K562 (cell line): ENCODE measurements around the gene DAW1. TPM values are rescaled to one million over a fixed set of nuclear protein-coding genes. Genes with fewer than 3 reads are reported as not detected.

Experiments
- ATAC-seq: fragments of 200-7000 bp; cut with Tn5 transposase; 3 replicates; pipeline ENCODE4 v1.9.1; 2020; ENCODE audit warnings: moderate library complexity
- BruUV-seq: library from RNA; stranded (reverse); fragments of 400-500 nt; replicated peaks from 2 replicates; lab custom pipeline; 2021; lab: Mats Ljungman, UMichigan
- CTCF ChIA-PET: fragments of 300-600 bp; formaldehyde crosslinking; extraction: SDS; loops from one replicate; lab custom pipeline; 2021; ENCODE audit warnings: low intra/inter-chr PET ratio; lab: Yijun Ruan, JAX
- POLR2A ChIA-PET: fragments of 300-600, 350-650 bp; sonication (Branson Sonifier 250); formaldehyde crosslinking; extraction: SDS; loops from one replicate; lab custom pipeline; 2021; ENCODE audit warnings: antibody characterized with exemption, inconsistent platforms; lab: Yijun Ruan, JAX
- DNase-seq, 4 experiments: peaks; one replicate each; pipeline versions ENCODE4 v3.0.0 to v3.0.0-alpha.2; 2011 to 2018; ENCODE audit warnings: low spot score in 3 of 4, mixed read lengths in 3 of 4; ENCODE audit errors: extremely low read depth in 1 of 4
- FAIRE-seq: peaks from 2 replicates; lab custom pipeline; 2011; peaks lifted over from hg19 to GRCh38; lab: Jason Lieb, UNC
- H2AFZ ChIP-seq: 2 replicates; pipeline ENCODE4 v1.6.0; 2011; ENCODE audit warnings: low read depth, low read length, control low read depth, inconsistent platforms
- H3K27ac ChIP-seq: fragments of 200-600 bp; 3 replicates; pipeline ENCODE4 v1.8.0; 2011; ENCODE audit warnings: low read depth, mild to moderate bottlenecking, control low read depth, inconsistent platforms, low read length, moderate library complexity, mixed read lengths; ENCODE audit errors: extremely low read depth
- H3K27me3 ChIP-seq, 2 experiments: fragments of 300-600 bp in 1 of 2; 2 replicates in 1 of 2; 3 replicates in 1 of 2; pipeline versions ENCODE4 v1.6.0 to v1.8.0; 2011; ENCODE audit warnings: inconsistent platforms in 2 of 2, low read length in 2 of 2, mild to moderate bottlenecking in 1 of 2, mixed read lengths in 1 of 2, moderate library complexity in 1 of 2; ENCODE audit not compliant: control insufficient read depth in 2 of 2, insufficient read depth in 2 of 2
- H3K36me3 ChIP-seq: fragments of 300-600 bp; 3 replicates; pipeline ENCODE4 v1.8.0; 2011; ENCODE audit warnings: mild to moderate bottlenecking, low read length, inconsistent platforms; ENCODE audit not compliant: control insufficient read depth, insufficient read depth
- H3K4me1 ChIP-seq, 2 experiments: fragments of 200-600 bp in 1 of 2; replicated peaks in 1 of 2; 2 replicates in 1 of 2; 3 replicates in 1 of 2; pipeline versions ENCODE4 v1.5.1 to v1.8.0; 2011; ENCODE audit warnings: inconsistent platforms in 2 of 2, low read length in 2 of 2, mild to moderate bottlenecking in 1 of 2, mixed read lengths in 1 of 2, moderate library complexity in 1 of 2; ENCODE audit not compliant: control insufficient read depth in 2 of 2, insufficient read depth in 2 of 2
- H3K4me2 ChIP-seq: 2 replicates; pipeline ENCODE4 v1.6.1; 2011; ENCODE audit warnings: low read length, control low read depth, inconsistent platforms, mixed read lengths; ENCODE audit not compliant: insufficient read depth
- H3K4me3 ChIP-seq: fragments of 200-600 bp; sonication (generic), shearing (Covaris generic); 2 replicates; pipeline ENCODE4 v1.5.1; 2016; ENCODE audit warnings: control low read depth, inconsistent platforms
- H3K79me2 ChIP-seq: fragments of 200-600 bp; 3 replicates; pipeline ENCODE4 v1.8.0; 2011; ENCODE audit warnings: low read length, inconsistent platforms; ENCODE audit not compliant: control insufficient read depth, insufficient read depth
- H3K9ac ChIP-seq, 2 experiments: 2 replicates each; pipeline versions ENCODE4 v1.6.0 to v1.6.1; 2011; ENCODE audit warnings: low read depth in 2 of 2, low read length in 2 of 2, control low read depth in 1 of 2, inconsistent platforms in 1 of 2, mild to moderate bottlenecking in 1 of 2, mixed read lengths in 1 of 2; ENCODE audit not compliant: insufficient read depth in 1 of 2
- H3K9me1 ChIP-seq: one replicate; pipeline ENCODE4 v1.6.0; 2011; ENCODE audit warnings: inconsistent platforms, mild to moderate bottlenecking, low read length, moderate library complexity; ENCODE audit not compliant: control insufficient read depth, insufficient read depth
- H3K9me3 ChIP-seq: replicated peaks from 2 replicates; pipeline ENCODE4 v1.5.1; 2011; ENCODE audit warnings: low read depth, low read length, inconsistent platforms; ENCODE audit not compliant: control insufficient read depth, insufficient read depth
- H4K20me1 ChIP-seq: replicated peaks from 2 replicates; pipeline ENCODE4 v1.6.1; 2011; ENCODE audit warnings: low read length, inconsistent platforms, mixed read lengths; ENCODE audit not compliant: control insufficient read depth, insufficient read depth
- CREB1 ChIP-seq, 2 experiments: sonication (generic) in 1 of 2; formaldehyde crosslinking in 1 of 2; IDR thresholded peaks; 2 replicates each; pipeline versions ENCODE4 v1.6.1 to v1.8.0; 2012 to 2022; ENCODE audit warnings: inconsistent platforms in 1 of 2, mild to moderate bottlenecking in 1 of 2, missing genetic modification reagents in 1 of 2, moderate library complexity in 1 of 2
- FUS ChIP-seq: fragments of 200-400 bp; formaldehyde crosslinking; optimal IDR thresholded peaks from 2 replicates; pipeline ENCODE3; 2017; ENCODE audit warnings: low read depth, low read length
- GTF2A2 ChIP-seq: IDR thresholded peaks from 2 replicates; pipeline ENCODE4 v1.6.1; 2016; ENCODE audit warnings: mild to moderate bottlenecking, missing genetic modification characterization, missing compliant biosample characterization
- HDAC3 ChIP-seq: fragments of 450-650 bp; IDR thresholded peaks from 2 replicates; pipeline ENCODE4 v1.6.1; 2018; ENCODE audit warnings: borderline replicate concordance, mild to moderate bottlenecking, moderate library complexity; ENCODE audit not compliant: partially characterized antibody
- IRF2 ChIP-seq: sonication (generic); formaldehyde crosslinking; IDR thresholded peaks from 2 replicates; pipeline ENCODE4 v1.8.1; 2022; ENCODE audit warnings: mild to moderate bottlenecking, missing genetic modification reagents
- MCM7 ChIP-seq, 2 experiments: fragments of 450-650 bp; IDR thresholded peaks; 2 replicates each; pipeline ENCODE4 v1.6.1; 2016 to 2018
- NCOR1 ChIP-seq: fragments of 450-650 bp; IDR thresholded peaks from 2 replicates; pipeline ENCODE4 v1.6.1; 2016; ENCODE audit warnings: mild to moderate bottlenecking, moderate library complexity
- PBX2 ChIP-seq, 2 experiments: IDR thresholded peaks in 1 of 2; conservative IDR thresholded peaks in 1 of 2; 2 replicates each; pipeline ENCODE4 v1.6.1; 2016; ENCODE audit warnings: low read depth in 2 of 2, mild to moderate bottlenecking in 1 of 2, missing compliant biosample characterization in 1 of 2, missing genetic modification characterization in 1 of 2, moderate library complexity in 1 of 2
- PTBP1 ChIP-seq: fragments of 200-400 bp; formaldehyde crosslinking; IDR thresholded peaks from 2 replicates; pipeline ENCODE4 v1.6.1; 2017; ENCODE audit warnings: low read depth, low read length
- SMAD2 ChIP-seq: fragments of 150-350 bp; IDR thresholded peaks from 2 replicates; pipeline ENCODE4 v1.6.1; 2014; ENCODE audit warnings: low read depth, mild to moderate bottlenecking, low read length
- TEAD4 ChIP-seq, 2 experiments: sonication (generic) in 1 of 2; formaldehyde crosslinking in 1 of 2; IDR thresholded peaks; 2 replicates each; pipeline versions ENCODE4 v1.6.1 to v1.8.0; 2012 to 2022; ENCODE audit warnings: borderline replicate concordance in 1 of 2, inconsistent platforms in 1 of 2, low read length in 1 of 2, mild to moderate bottlenecking in 1 of 2, missing genetic modification reagents in 1 of 2
- XRCC5 ChIP-seq: fragments of 200-400 bp; formaldehyde crosslinking; IDR thresholded peaks from 2 replicates; pipeline ENCODE4 v1.6.1; 2017; ENCODE audit warnings: low read depth, mild to moderate bottlenecking, low read length
- ZBTB8A ChIP-seq: fragments of 450-650 bp; IDR thresholded peaks from 2 replicates; pipeline ENCODE4 v1.6.1; 2018; ENCODE audit warnings: mild to moderate bottlenecking, moderate library complexity; ENCODE audit not compliant: partially characterized antibody
- ZC3H11A ChIP-seq: IDR thresholded peaks from 2 replicates; pipeline ENCODE4 v1.6.1; 2012; ENCODE audit warnings: low read depth, low read length, improper control_type of control experiment
- ZNF263 ChIP-seq: sonication (generic); formaldehyde crosslinking; IDR thresholded peaks from 2 replicates; pipeline ENCODE4 v1.8.0; 2022; ENCODE audit warnings: mild to moderate bottlenecking, missing genetic modification reagents, borderline replicate concordance
- WGBS: fragments of 100-300 bp; shearing (Covaris generic); methylation state at CpG from one replicate; pipeline ENCODE4 v1.1.6; 2016; ENCODE audit warnings: low coverage, mixed read lengths; ENCODE audit not compliant: insufficient coverage; ENCODE audit errors: missing lambda C conversion rate; 5-methylcytosine and 5-hydroxymethylcytosine counted together
- in situ Hi-C: fragments of 300-500 bp; cut with MboI; formaldehyde crosslinking; loops from 4 replicates; pipeline ENCODE4 v1.15.0; 2018; ENCODE audit warnings: inconsistent platforms, mixed read lengths
- intact Hi-C: fragments of 100-400 bp; cut with micrococcal nuclease; formaldehyde crosslinking; loops from 2 replicates; pipeline ENCODE4 v1.14.2; 2022
- polyA plus RNA-seq, 8 experiments: library from polyadenylated mRNA; depleted of rRNA in 4 of 8; stranded (reverse) in 5 of 8; unstranded in 3 of 8; fragments of >200 nt; fragmentation: Nextera tagmentation in 2 of 8; fragmentation: Illumina TruSeq in 1 of 8; extraction: Ambion mirVana in 2 of 8; extraction: Trizol in 1 of 8; gene quantifications; 2 replicates each; pipeline versions ENCODE4 v1.2.1 to v1.2.3, GENCODE V29; 2011 to 2014; ENCODE audit warnings: inconsistent platforms in 1 of 8, missing spikeins in 1 of 8
- total RNA-seq, 7 experiments: library from RNA; depleted of rRNA in 6 of 7; stranded (reverse); fragments of >200 nt in 6 of 7; fragmentation: Illumina TruSeq in 2 of 7; extraction: Trizol in 2 of 7; gene quantifications; 2 replicates each; pipeline versions ENCODE4 v1.2.1 to v1.2.3, GENCODE V29; 2011 to 2021; ENCODE audit warnings: low replicate concordance in 1 of 7
- TF ChIP-seq, protein P1 (sequence below): fragments of 250-450 bp; sonication (Bioruptor Pico); IDR thresholded peaks from 2 replicates; pipeline ENCODE4 v1.4.0; 2020; ENCODE audit warnings: borderline replicate concordance

The DAW1 gene
- total and polyA plus RNA-seq, 9 of the 15 experiments (the other 6 are each of a cell fraction or from before 2014, with no cell fraction given): not detected

- TF ChIP-seq ZBTB8A: no peak
- no peak for TF ChIP-seq PTBP1
- TF ChIP-seq XRCC5: no peak
- TF ChIP-seq SMAD2: no peak
- no peak for TF ChIP-seq TEAD4 (IDR thresholded peaks at IDR 0.05; ENCODE audit: low read length)
- no peak for TF ChIP-seq TEAD4 (CRISPR knock-in tag; IDR thresholded peaks at IDR 0.05; ENCODE audit: borderline replicate concordance)
- no peak for TF ChIP-seq NCOR1
- no peak for TF ChIP-seq IRF2 (CRISPR knock-in tag)
- no peak for TF ChIP-seq FUS
- TF ChIP-seq ZC3H11A: no peak
Observed at GRCh38 chr2:227862741-227863588, 8.5 kb upstream of the DAW1 start (continued).

DNA sequence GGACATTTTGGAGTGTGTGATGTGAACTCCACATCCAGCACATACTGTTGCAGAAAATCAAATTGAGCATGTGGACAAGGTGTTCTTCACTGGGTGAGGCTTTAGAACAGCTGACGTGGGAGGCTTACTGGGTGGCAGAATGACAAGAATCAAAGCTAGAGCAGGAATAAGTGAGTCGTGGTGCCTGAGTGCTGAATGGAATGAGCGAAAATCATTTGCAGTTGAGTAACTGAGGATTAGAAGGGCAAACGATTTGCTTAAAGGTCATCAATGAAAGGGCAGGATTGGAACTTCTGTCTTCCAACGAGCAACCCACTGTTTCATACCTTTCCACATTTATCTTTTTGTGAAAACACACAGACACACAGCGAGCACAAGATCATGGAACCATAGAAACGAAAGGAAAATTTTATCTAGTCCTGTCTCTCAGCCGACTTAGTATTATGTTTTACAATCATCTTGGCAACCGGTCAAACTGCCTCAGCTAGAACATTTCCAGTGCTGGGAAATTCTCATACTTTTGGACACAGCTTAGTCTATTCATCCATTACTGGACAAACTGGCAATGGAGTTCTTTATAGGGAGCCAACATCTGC is 7.2 kb upstream of the DAW1 start:
- no peak for DNase-seq
- FAIRE-seq: no peak
- H3K4me3 ChIP-seq: no peak overlapping the region
- intact Hi-C loops (loop anchor here (5.0 to 10.0 kb wide), 2 partner anchors 207 to 469 kb away; no protein-coding TSS in a partner anchor), in situ Hi-C loops (no loop called here)
- no peaks in the 10 kb centered on the region for H3K36me3 ChIP-seq
- no peaks in the 10 kb centered on the region for H3K27me3 ChIP-seq
- 0% methylated on average over 9 of the region's 9 CpGs for WGBS
- no peak overlapping the region for H3K9ac ChIP-seq
- ChIA-PET POLR2A (no interaction called here), CTCF (no interaction called here)
- H3K4me1 ChIP-seq: no peaks in the 10 kb centered on the region
- no peak overlapping the region for H3K27ac ChIP-seq
- H3K4me2 ChIP-seq: no peak overlapping the region
- no peaks in the 10 kb centered on the region for H3K9me3 ChIP-seq
- H4K20me1 ChIP-seq: no peaks in the 10 kb centered on the region
- H3K79me2 ChIP-seq: no peaks in the 10 kb centered on the region
- BruUV-seq: no TSS peak
- no peak overlapping the region for H2AFZ ChIP-seq
- H3K9me1 ChIP-seq: no peaks in the 10 kb centered on the region
- no peak for ATAC-seq
- TF ChIP-seq, protein P1, sequence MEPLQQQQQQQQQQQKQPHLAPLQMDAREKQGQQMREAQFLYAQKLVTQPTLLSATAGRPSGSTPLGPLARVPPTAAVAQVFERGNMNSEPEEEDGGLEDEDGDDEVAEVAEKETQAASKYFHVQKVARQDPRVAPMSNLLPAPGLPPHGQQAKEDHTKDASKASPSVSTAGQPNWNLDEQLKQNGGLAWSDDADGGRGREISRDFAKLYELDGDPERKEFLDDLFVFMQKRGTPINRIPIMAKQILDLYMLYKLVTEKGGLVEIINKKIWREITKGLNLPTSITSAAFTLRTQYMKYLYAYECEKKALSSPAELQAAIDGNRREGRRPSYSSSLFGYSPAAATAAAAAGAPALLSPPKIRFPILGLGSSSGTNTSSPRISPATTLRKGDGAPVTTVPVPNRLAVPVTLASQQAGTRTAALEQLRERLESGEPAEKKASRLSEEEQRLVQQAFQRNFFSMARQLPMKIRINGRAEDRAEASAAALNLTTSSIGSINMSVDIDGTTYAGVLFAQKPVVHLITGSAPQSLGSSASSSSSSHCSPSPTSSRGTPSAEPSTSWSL (CRISPR knock-in tag): no peak
- no peak for TF ChIP-seq GTF2A2 (tag)
- TF ChIP-seq CREB1 (IDR thresholded peaks at IDR 0.05): no peak
- no peak for TF ChIP-seq CREB1 (CRISPR knock-in tag; IDR thresholded peaks at IDR 0.05)
- no peak for TF ChIP-seq HDAC3
- no peak for TF ChIP-seq ZNF263 (CRISPR knock-in tag)
- TF ChIP-seq MCM7 (IDR thresholded peaks at IDR 0.05): no peak
- TF ChIP-seq PBX2 (CRISPR knock-in tag; IDR thresholded peaks at IDR 0.05; ENCODE audit: low read depth): no peak
- TF ChIP-seq PBX2 (tag; conservative IDR thresholded peaks at IDR 0.05; ENCODE audit: low read depth): no peak
